Thyroid gland (tissue), 4 donors: ENCODE results near the gene HOXD12. TPM values are rescaled to one million over a fixed set of nuclear protein-coding genes. Genes with fewer than 3 reads are reported as not detected.

ENCODE experiments used
- DNase-seq, 2 donors: peaks; one replicate each; pipeline ENCODE4 v3.0.0-alpha.2; 2019
- H3K27ac ChIP-seq, 3 donors: fragments of 200-600 bp; sonication (generic); 1 replicate in 2 of 3; 2 replicates in 1 of 3; pipeline ENCODE4 v1.5.1; 2016 to 2019; ENCODE audit warnings: mild to moderate bottlenecking in 1 of 3, moderate library complexity in 1 of 3
- H3K27me3 ChIP-seq: fragments of 200-600 bp; sonication (generic); one replicate; pipeline ENCODE4 v1.5.1; 2019
- H3K36me3 ChIP-seq, 2 donors: fragments of 200-600 bp; sonication (generic); one replicate each; pipeline ENCODE4 v1.5.1; 2016 to 2019
- H3K4me1 ChIP-seq, 2 donors: fragments of 200-600 bp; sonication (generic); one replicate each; pipeline ENCODE4 v1.5.1; 2017 to 2019
- H3K4me3 ChIP-seq, 3 donors: fragments of 200-600 bp; sonication (generic); replicated peaks in 1 of 3; 1 replicate in 2 of 3; 2 replicates in 1 of 3; pipeline ENCODE4 v1.5.1; 2016; ENCODE audit warnings: mild to moderate bottlenecking in 1 of 3
- H3K9me3 ChIP-seq: fragments of 200-600 bp; sonication (generic); one replicate; pipeline ENCODE4 v1.5.1; 2017
- POLR2A ChIP-seq, 2 donors: fragments of 450-650 bp; IDR thresholded peaks; one replicate each; pipeline ENCODE4 v1.6.1; 2017; ENCODE audit warnings: antibody characterized with exemption in 2 of 2, mild to moderate bottlenecking in 2 of 2, moderate library complexity in 1 of 2
- WGBS, 2 donors: methylation state at CpG; one replicate each; pipeline ENCODE4 v1.1.5; 2017; 5-methylcytosine and 5-hydroxymethylcytosine counted together
- intact Hi-C: fragments of 100-400 bp; cut with DNase I; formaldehyde crosslinking; loops from one replicate; pipeline ENCODE4 v1.15.1; 2023
- total RNA-seq, 4 donors: library from RNA; depleted of rRNA; stranded (reverse); fragments of >200 nt; gene quantifications; one replicate each; pipeline ENCODE4 v1.2.3, GENCODE V29; 2016
- TF ChIP-seq, protein P1 (sequence below), 6 experiments: fragments of 200-600 bp in 3 of 6; fragments of 450-650 bp in 3 of 6; sonication (generic) in 3 of 6; IDR thresholded peaks; one replicate each; pipeline ENCODE4 v1.5.1; 2016 to 2019; ENCODE audit warnings: antibody characterized with exemption in 6 of 6, mild to moderate bottlenecking in 2 of 6, inconsistent platforms in 1 of 6, moderate library complexity in 1 of 6

Gene HOXD12
- total RNA-seq, 4 donors from 2014 or later: not detected

GRCh38 chr2:176128982-176129796 lies 29.6 kb downstream of the HOXD12 start, which contains the start of gene HOXD8:
Gene HOXD8, plus strand, starts transcription at chr2:176129705. Its CDS starts 662 bp downstream, at chr2:176130367.
- 4 to 6% methylated on average over 23 to 36 of the region's 64 CpGs for WGBS, 2 donors
- Histone ChIP-seq H3K27me3 (peaks cover 68% of the 10 kb centered on the region), H3K4me3 (peak within 1 kb of the TSS in 1 of 3 donors; percentile 23), H3K4me1 (peaks cover 5 to 14% of the 10 kb centered on the region in 2 donors), H3K27ac (peak within 1 kb of the TSS; percentile 12 to 54 (median 50)), H3K36me3 (no peaks in the 10 kb centered on the region), H3K9me3 (no peaks in the 10 kb centered on the region)
- TF ChIP-seq, protein P1, sequence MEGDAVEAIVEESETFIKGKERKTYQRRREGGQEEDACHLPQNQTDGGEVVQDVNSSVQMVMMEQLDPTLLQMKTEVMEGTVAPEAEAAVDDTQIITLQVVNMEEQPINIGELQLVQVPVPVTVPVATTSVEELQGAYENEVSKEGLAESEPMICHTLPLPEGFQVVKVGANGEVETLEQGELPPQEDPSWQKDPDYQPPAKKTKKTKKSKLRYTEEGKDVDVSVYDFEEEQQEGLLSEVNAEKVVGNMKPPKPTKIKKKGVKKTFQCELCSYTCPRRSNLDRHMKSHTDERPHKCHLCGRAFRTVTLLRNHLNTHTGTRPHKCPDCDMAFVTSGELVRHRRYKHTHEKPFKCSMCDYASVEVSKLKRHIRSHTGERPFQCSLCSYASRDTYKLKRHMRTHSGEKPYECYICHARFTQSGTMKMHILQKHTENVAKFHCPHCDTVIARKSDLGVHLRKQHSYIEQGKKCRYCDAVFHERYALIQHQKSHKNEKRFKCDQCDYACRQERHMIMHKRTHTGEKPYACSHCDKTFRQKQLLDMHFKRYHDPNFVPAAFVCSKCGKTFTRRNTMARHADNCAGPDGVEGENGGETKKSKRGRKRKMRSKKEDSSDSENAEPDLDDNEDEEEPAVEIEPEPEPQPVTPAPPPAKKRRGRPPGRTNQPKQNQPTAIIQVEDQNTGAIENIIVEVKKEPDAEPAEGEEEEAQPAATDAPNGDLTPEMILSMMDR (IDR thresholded peaks at IDR 0.05): no peak
- no peak for TF ChIP-seq POLR2A (IDR thresholded peaks at IDR 0.05)
- intact Hi-C loops: loop anchor here (5.0 to 10.0 kb wide), 3 partner anchors 428 to 1016 kb away; no protein-coding TSS in a partner anchor
- DNase-seq: peak in 1 of 2 donors; percentile 32

DNA sequence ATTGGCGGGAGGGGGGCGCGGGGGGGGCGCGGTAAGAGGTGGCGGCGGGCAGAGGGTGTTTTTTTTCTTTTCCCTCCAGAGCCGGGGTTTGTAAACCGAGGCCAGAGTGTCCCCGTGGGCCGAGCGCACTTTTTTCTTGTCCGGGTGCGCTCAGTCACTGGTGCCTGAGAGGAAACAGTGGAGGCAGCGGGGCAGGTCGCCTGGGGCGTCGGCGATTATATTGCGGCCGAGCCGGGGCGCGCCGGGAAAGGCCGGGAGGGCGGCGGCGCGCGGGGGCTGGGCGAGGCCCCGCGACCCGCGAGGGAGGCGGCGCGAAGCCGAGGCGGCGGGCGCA lies 30.2 kb downstream of the HOXD12 start:
- intact Hi-C loops: loop anchor here (5.0 to 10.0 kb wide), 3 partner anchors 428 to 1015 kb away; no protein-coding TSS in a partner anchor
- Histone ChIP-seq H3K4me3 (peak overlapping the region in 1 of 3 donors; percentile 19), H3K4me1 (peaks cover 5 to 14% of the 10 kb centered on the region in 2 donors), H3K9me3 (no peaks in the 10 kb centered on the region), H3K27ac (peak overlapping the region in 2 of 3 donors; percentile 4 to 36), H3K36me3 (no peaks in the 10 kb centered on the region), H3K27me3 (peaks cover 68% of the 10 kb centered on the region)
- TF ChIP-seq POLR2A (IDR thresholded peaks at IDR 0.05): no peak
- TF ChIP-seq, protein P1 (IDR thresholded peaks at IDR 0.05): no peak
- WGBS, 2 donors: 0 to 14% methylated on average over 11 to 13 of the region's 43 CpGs
- DNase-seq: no peak

DNA sequence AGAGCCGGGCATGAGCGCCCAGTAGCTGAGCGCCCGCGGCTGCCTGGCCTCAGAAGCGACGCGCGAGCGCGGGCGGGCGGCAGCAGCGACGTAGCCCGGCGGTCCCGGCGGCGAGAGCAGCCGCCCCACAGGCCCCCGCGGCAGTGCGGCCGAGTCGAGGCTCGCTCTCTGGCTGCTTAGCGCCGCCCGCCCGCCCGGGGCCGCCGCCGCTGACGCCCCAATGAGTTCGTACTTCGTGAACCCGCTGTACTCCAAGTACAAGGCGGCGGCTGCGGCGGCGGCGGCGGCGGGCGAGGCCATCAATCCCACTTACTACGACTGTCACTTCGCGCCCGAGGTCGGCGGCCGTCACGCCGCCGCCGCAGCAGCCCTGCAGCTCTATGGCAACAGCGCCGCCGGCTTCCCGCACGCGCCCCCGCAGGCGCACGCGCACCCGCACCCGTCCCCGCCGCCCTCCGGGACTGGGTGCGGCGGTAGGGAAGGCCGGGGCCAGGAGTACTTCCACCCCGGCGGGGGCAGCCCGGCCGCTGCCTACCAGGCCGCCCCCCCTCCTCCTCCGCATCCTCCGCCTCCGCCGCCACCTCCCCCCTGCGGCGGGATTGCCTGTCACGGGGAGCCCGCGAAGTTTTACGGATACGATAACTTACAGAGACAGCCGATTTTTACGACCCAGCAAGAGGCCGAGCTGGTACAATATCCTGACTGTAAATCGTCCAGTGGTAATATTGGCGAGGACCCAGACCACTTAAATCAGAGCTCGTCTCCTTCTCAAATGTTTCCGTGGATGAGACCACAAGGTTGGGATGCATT lies 30.8 kb downstream of the HOXD12 start:
- peaks cover 67% of the 10 kb centered on the region for H3K27me3 ChIP-seq
- H3K4me1 ChIP-seq: peaks cover 5 to 14% of the 10 kb centered on the region in 2 donors

DNA sequence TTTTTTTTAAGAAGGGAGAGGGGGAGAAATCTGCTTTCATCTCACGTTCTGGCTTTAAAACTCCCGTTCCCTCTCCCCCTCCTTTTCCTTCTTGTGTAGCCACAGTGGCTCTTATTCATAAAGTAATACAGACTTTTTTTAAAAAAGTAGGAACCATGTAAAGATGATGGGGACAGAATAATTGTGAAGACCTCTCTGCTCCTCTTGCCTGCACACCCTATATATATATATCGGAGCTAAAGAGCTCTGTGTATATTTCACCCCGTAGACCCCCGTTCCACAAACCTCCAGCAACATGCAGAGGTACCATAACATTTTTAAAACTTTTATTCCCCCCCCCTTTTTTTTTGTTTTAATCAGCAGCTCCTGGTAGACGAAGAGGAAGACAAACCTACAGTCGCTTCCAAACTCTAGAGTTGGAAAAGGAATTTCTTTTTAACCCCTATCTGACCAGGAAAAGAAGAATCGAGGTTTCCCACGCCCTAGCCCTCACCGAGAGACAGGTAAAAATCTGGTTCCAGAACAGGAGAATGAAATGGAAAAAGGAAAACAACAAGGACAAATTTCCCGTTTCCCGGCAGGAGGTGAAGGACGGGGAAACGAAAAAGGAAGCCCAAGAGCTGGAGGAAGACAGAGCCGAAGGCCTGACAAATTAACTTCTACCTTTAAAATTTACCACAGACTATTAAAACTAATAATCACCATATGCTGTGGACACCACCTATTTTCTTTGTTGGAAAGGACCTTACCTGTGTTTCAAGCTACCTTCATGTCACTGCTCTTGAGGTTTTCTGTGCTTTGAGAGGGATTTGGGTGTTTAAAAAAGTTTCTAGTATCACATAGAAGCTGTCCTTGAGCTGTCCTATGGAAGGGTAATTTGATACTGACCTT lies 31.6 kb downstream of the HOXD12 start:
- 13 to 17% methylated on average over 15 of the region's 15 CpGs for WGBS, 2 donors
- peak overlapping the region in 2 of 3 donors; percentile 50 to 54 for H3K27ac ChIP-seq
- intact Hi-C loops: no loop called here
- H3K4me1 ChIP-seq: peaks cover 5 to 14% of the 10 kb centered on the region in 2 donors
- peaks cover 65% of the 10 kb centered on the region for H3K27me3 ChIP-seq
- H3K36me3 ChIP-seq: no peaks in the 10 kb centered on the region
- peak overlapping the region in 1 of 3 donors; percentile 23 for H3K4me3 ChIP-seq
- no peak for TF ChIP-seq POLR2A (IDR thresholded peaks at IDR 0.05)
- TF ChIP-seq, protein P1 (IDR thresholded peaks at IDR 0.05): no peak
- no peak for DNase-seq
- H3K9me3 ChIP-seq: no peaks in the 10 kb centered on the region

More for the DNA sequence above, 30.8 kb downstream of the HOXD12 start:
- Histone ChIP-seq H3K36me3 (no peaks in the 10 kb centered on the region), H3K9me3 (no peaks in the 10 kb centered on the region), H3K4me3 (peak overlapping the region in 1 of 3 donors; percentile 23), H3K27ac (peak overlapping the region; percentile 12 to 54 (median 50))
- TF ChIP-seq, protein P1 (IDR thresholded peaks at IDR 0.05): no peak
- TF ChIP-seq POLR2A (IDR thresholded peaks at IDR 0.05): no peak
- 3 to 8% methylated on average over 21 to 60 of the region's 100 CpGs for WGBS, 2 donors
- intact Hi-C loops: no loop called here
- no peak for DNase-seq
